Panc1 (cell line): ENCODE results near the gene VEGFA. TPM values are rescaled to one million over a fixed set of nuclear protein-coding genes. Genes with fewer than 3 reads are reported as not detected.
A peak's percentile ranks its signal among the peaks of the same experiment; 100 is the strongest.

Source experiments
- ATAC-seq: fragments of 200-7000 bp; cut with Tn5 transposase; 2 replicates; pipeline ENCODE4 v1.9.1; 2020; ENCODE audit warnings: mild to moderate bottlenecking, moderate library complexity
- BruUV-seq: library from RNA; stranded (reverse); fragments of 400-500 nt; replicated peaks from 2 replicates; lab custom pipeline; 2021; lab: Mats Ljungman, UMichigan
- CTCF ChIA-PET: fragments of 300-600 bp; sonication (Branson Sonifier 250); formaldehyde crosslinking; loops from one replicate; lab custom pipeline; 2022; ENCODE audit warnings: antibody characterized with exemption; lab: Charles Lee
- POLR2A ChIA-PET: fragments of 300-600 bp; sonication (Branson Sonifier 250); formaldehyde crosslinking; loops from one replicate; lab custom pipeline; 2022; ENCODE audit warnings: antibody characterized with exemption; lab: Charles Lee
- DNase-seq: peaks from one replicate; pipeline ENCODE4 v3.0.0-alpha.2; 2010; ENCODE audit warnings: low read depth, low spot score
- H3K27ac ChIP-seq: 2 replicates; pipeline ENCODE4 v1.5.1; 2011; ENCODE audit warnings: mild to moderate bottlenecking, low read length, inconsistent platforms
- H3K27me3 ChIP-seq: fragments of 200-500 bp; sonication (Bioruptor generic); 2 replicates; pipeline ENCODE4 v1.6.0; 2014; ENCODE audit warnings: low read length, inconsistent platforms; ENCODE audit not compliant: control insufficient read depth, insufficient read depth
- H3K36me3 ChIP-seq: fragments of 200-500 bp; sonication (Bioruptor generic); 2 replicates; pipeline ENCODE4 v1.5.1; 2014; ENCODE audit warnings: inconsistent platforms, mild to moderate bottlenecking, low read length, moderate library complexity; ENCODE audit not compliant: control insufficient read depth, insufficient read depth
- H3K4me1 ChIP-seq: 2 replicates; pipeline ENCODE4 v1.5.1; 2011; ENCODE audit warnings: inconsistent platforms, mild to moderate bottlenecking, low read length, moderate library complexity; ENCODE audit not compliant: control insufficient read depth, insufficient read depth
- H3K4me3 ChIP-seq, 2 experiments: 2 replicates each; pipeline ENCODE4 v1.5.1; 2011 to 2012; ENCODE audit warnings: low read depth in 2 of 2, low read length in 2 of 2, mild to moderate bottlenecking in 2 of 2, inconsistent platforms in 1 of 2, moderate library complexity in 1 of 2
- H3K9me3 ChIP-seq: fragments of 200-500 bp; sonication (Bioruptor generic); 2 replicates; pipeline ENCODE4 v1.5.1; 2014; ENCODE audit warnings: low read depth, mild to moderate bottlenecking, inconsistent platforms, low read length, moderate library complexity; ENCODE audit not compliant: control insufficient read depth, insufficient read depth
- CTCF ChIP-seq: fragments of 450-650 bp; IDR thresholded peaks from 2 replicates; pipeline ENCODE4 v1.5.1; 2017; ENCODE audit warnings: mild to moderate bottlenecking
- POLR2AphosphoS5 ChIP-seq: IDR thresholded peaks from 2 replicates; pipeline ENCODE4 v1.6.1; 2012; ENCODE audit warnings: mild to moderate bottlenecking, low read depth, low read length, moderate library complexity
- REST ChIP-seq, 2 experiments: IDR thresholded peaks; 2 replicates each; pipeline ENCODE4 v1.6.1; 2011 to 2012; ENCODE audit warnings: low read depth in 2 of 2, control low read depth in 1 of 2, low read length in 1 of 2, mild to moderate bottlenecking in 1 of 2, moderate library complexity in 1 of 2; ENCODE audit not compliant: insufficient read depth in 1 of 2
- SIN3A ChIP-seq: IDR thresholded peaks from 2 replicates; pipeline ENCODE4 v1.6.1; 2012; ENCODE audit warnings: low read depth, mild to moderate bottlenecking, low read length, moderate library complexity, borderline replicate concordance; ENCODE audit not compliant: insufficient read depth
- TCF7L2 ChIP-seq: IDR thresholded peaks from 2 replicates; pipeline ENCODE4 v1.6.1; 2011; ENCODE audit warnings: mild to moderate bottlenecking, low read depth, low read length, inconsistent platforms
- in situ Hi-C: cut with HindIII; loops from 2 replicates; pipeline ENCODE4 v1.10.0; 2016; ENCODE audit warnings: low sequenced_read_pairs, low pct_unique_long_range_greater_than_20kb
- intact Hi-C: fragments of 100-400 bp; cut with micrococcal nuclease; formaldehyde crosslinking; loops from one replicate; pipeline ENCODE4 v1.10.0; 2022; ENCODE audit not compliant: unreplicated experiment
- total RNA-seq: library from RNA; stranded (reverse); gene quantifications from one replicate; pipeline ENCODE4 v1.2.1, GENCODE V29; 2021; ENCODE audit not compliant: unreplicated experiment

VEGFA gene
- total RNA-seq, 1 experiment from 2014 or later, result 98.7 TPM

GRCh38 chr6:43722920-43723545 is 47.0 kb upstream of the VEGFA start:
- in situ Hi-C loops, result no loop called here
- ChIA-PET POLR2A (no interaction called here), CTCF (no interaction called here)
- no peak for DNase-seq
- no peaks in the 10 kb centered on the region for H3K36me3 ChIP-seq
- H3K4me3 ChIP-seq, result no peak overlapping the region
- BruUV-seq, result no TSS peak
- ATAC-seq, result no peak
- intact Hi-C loops, result no loop called here
- no peaks in the 10 kb centered on the region for H3K9me3 ChIP-seq
- H3K27me3 ChIP-seq, result no peaks in the 10 kb centered on the region
- H3K4me1 ChIP-seq, result no peaks in the 10 kb centered on the region
- H3K27ac ChIP-seq, result no peak overlapping the region
- no peak for TF ChIP-seq SIN3A
- TF ChIP-seq TCF7L2, result no peak
- no peak for TF ChIP-seq REST (IDR thresholded peaks at IDR 0.05; ENCODE audit: insufficient read depth in 1 of 2, low read depth in 2 of 2, low read length in 1 of 2)
- TF ChIP-seq POLR2AphosphoS5, result no peak

- H3K4me3 ChIP-seq, result no peak overlapping the region
- ATAC-seq (peak; percentile 94), DNase-seq (no peak)
- intact Hi-C loops, result loop anchor here (2.0 kb wide), 1 partner anchor 355 kb away; no protein-coding TSS in a partner anchor
- H3K4me1 ChIP-seq, result no peaks in the 10 kb centered on the region
- H3K27ac ChIP-seq, result no peak overlapping the region
- no TSS peak for BruUV-seq
- no peaks in the 10 kb centered on the region for H3K36me3 ChIP-seq
- H3K27me3 ChIP-seq, result no peaks in the 10 kb centered on the region
- no peaks in the 10 kb centered on the region for H3K9me3 ChIP-seq
- in situ Hi-C loops, result no loop called here
- POLR2A ChIA-PET, result no interaction called here
- TF ChIP-seq REST (IDR thresholded peaks at IDR 0.05; ENCODE audit: insufficient read depth in 1 of 2, low read depth in 2 of 2, low read length in 1 of 2) (0 out of 4 replicates have a peak, but pooled peaks of 1 of the 2 experiments have one; percentile 10), CTCF (peak; percentile 84), SIN3A (no peak), TCF7L2 (no peak), POLR2AphosphoS5 (no peak)
- CTCF ChIA-PET, result interaction anchor here (0.8 kb wide), 1 partner anchor 12 kb away, joined by 3 read pairs; no protein-coding TSS in a partner anchor
Observed at GRCh38 chr6:43723737-43724295, 46.2 kb upstream of the VEGFA start.
